ENCODE data around the gene KDM4B.

DNA sequence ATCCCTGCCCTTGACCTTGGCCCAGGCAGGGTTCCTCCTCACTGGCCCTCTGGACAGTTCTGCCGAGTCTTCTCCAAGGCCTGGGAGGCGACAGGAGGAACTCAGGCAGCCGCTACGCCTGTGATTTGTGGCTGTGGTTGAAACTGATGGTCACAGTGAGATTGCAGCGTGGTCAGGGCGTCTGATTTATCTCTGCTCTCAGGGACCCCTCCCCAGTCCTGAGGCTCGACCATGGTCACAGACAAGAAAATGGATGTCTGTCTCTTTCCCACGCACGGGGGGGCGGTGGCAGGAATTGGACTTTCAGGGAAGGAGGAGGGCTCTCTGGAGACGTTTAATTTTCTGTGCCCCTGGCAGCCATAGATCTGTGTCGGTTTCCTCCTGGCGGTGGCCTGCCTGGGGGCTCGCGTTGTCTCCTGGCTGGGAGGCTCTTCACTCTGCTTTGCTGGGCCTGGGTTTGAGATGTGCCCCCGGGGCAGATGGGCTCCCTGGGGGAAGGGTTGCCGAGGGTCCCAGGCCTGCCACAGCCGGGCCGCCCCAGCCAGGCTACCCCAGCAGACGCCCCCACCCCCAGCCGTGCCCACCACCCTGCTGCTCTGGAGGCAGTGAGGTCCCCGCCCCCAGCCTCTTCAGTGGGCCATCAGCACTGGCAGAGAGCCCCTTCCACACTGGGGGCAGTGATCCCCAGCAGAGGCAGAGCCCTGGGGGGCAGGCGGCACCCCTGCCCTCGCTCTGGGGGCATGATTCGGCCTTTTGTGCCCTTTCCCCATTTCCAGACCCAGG, 167.4 kb downstream of the KDM4B start:
- TF ChIP-seq, protein P1, sequence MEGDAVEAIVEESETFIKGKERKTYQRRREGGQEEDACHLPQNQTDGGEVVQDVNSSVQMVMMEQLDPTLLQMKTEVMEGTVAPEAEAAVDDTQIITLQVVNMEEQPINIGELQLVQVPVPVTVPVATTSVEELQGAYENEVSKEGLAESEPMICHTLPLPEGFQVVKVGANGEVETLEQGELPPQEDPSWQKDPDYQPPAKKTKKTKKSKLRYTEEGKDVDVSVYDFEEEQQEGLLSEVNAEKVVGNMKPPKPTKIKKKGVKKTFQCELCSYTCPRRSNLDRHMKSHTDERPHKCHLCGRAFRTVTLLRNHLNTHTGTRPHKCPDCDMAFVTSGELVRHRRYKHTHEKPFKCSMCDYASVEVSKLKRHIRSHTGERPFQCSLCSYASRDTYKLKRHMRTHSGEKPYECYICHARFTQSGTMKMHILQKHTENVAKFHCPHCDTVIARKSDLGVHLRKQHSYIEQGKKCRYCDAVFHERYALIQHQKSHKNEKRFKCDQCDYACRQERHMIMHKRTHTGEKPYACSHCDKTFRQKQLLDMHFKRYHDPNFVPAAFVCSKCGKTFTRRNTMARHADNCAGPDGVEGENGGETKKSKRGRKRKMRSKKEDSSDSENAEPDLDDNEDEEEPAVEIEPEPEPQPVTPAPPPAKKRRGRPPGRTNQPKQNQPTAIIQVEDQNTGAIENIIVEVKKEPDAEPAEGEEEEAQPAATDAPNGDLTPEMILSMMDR (IDR thresholded peaks at IDR 0.05), result no peak
- no peak for TF ChIP-seq POLR2A (IDR thresholded peaks at IDR 0.05)

Data from uterus (tissue), 2 donors.